ENCODE data around the gene VWA1.

Gene VWA1, protein sequence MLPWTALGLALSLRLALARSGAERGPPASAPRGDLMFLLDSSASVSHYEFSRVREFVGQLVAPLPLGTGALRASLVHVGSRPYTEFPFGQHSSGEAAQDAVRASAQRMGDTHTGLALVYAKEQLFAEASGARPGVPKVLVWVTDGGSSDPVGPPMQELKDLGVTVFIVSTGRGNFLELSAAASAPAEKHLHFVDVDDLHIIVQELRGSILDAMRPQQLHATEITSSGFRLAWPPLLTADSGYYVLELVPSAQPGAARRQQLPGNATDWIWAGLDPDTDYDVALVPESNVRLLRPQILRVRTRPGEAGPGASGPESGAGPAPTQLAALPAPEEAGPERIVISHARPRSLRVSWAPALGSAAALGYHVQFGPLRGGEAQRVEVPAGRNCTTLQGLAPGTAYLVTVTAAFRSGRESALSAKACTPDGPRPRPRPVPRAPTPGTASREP

DNA sequence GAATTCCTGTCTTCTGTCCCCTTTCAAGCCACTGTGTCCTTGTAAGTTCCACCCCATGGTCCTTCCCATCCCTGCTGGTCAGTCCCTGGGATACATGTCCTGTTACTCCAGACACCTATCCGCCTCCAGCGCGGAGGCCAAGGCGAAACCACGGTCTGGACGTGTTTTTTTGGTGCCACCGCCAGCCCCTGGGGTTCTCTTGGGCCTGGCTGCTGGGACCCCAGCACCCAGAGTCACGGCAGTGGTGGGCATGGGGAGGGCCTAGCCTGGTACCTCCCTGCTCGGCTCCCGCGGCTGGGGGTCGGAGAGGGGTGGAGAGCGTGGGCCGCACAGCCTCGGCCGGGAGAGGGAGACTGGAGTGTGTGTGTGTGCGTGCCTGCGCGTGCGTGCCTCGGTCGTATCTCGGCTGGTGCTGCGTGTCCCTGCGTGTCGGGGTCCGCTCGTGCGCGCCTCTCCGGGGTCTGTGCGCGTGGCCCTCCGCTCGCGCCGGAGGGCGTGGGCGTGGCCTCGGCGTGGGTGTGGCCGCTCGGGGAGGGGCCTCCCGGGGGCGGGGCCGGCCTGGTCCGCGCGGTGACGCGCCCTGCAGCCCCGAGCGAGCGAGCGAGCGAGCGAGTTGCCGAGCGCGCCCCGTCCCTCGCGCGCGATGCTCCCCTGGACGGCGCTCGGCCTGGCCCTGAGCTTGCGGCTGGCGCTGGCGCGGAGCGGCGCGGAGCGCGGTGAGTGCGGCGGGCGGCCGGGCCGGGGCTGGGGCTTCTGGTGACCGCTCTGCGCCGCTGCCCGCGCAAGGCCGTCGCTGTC, at the start of gene VWA1:
VWA1 (plus strand) TSS at position 585 of the 798 bp plus-strand sequence; CDS start at position 644, 59 bp downstream.
- peak; percentile 59 for DNase-seq (ENCODE audit: low spot score)

DNA sequence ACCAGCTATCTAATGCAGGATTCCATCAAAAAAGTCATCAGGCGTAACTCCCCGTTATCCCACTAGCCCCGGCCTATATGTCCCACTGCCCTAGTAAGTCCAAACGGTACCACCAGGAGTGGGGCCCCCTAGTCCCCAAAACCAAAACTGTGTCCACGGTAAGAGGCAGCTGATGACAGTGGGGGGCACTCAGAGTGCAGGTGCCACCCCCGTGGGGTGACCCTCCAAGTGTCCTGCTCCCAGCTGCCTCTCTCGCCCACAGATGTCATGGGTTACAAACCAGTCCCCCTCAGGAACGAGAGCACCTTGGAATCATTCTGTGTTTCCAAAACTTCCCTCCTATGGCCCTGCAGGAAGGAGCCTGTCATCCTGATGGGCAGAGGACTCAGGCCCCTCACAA, 49.6 kb upstream of the VWA1 start:
- no peak for DNase-seq (ENCODE audit: low spot score)

DNA sequence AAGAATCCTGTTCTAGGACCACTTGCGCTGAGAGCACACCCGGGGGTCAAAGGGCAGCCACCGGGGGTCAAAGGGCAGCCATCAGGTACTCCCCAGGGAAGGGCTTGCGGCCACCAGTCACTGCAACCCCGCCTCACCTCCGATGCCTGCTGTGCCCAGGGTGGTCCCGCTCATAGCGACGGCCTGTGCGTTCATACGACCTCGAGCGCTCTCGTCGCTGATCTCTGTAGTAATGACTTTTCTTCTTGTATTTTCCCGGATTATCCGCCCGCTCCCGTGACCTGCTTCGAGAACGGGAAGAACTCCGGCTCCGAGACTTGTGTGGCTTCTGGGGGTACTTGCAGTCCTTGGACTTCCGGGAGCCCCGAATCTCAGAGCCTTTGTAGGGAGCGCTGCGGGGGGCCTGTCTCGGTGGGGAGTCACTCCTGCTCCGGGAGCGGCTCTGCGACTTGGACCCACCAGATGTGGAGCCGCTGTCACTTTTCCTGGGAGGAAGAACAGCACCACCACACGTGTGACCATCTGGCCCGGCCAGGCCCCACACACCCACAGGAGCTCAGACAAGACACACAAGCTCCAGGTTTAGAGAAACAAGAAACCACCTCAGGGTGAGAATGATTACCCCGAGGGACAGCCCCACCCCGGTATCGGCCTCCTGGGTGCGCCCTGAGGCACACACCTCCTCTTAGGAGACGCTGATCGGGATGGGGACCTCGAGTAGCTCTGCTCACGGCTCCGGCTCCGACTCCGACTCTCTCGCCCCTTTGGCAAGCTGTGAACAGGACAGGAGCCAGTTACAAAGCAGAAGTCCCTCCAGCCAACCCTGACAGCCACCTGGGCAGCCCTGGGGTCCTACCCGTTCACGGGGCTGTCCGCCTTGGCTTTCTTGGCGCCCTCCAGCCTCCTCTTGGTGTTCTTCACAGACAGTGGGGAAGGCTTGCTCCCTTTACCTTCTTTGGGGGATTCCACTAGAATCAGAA, 48.1 kb upstream of the VWA1 start:
- DNase-seq (ENCODE audit: low spot score): no peak

DNA sequence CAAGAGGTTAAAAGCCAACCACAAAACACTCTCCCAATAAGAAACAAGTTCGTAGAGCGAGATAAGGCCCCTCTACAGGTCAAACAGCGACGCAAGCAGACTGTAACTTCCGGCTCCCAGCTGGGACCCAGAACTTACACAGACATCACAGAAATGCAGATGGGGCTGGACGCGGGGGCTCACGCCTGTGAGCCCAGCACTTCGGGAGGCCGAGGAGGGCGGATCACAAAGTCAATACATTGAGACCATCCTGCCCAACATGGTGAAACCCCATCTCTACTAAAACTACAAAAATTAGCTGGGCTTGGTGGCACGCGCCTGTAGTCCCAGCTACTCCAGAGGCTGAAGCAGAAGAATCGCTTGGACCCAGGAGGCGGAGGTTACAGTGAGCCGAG, 47.4 kb upstream of the VWA1 start:
- DNase-seq (ENCODE audit: low spot score): no peak

DNA sequence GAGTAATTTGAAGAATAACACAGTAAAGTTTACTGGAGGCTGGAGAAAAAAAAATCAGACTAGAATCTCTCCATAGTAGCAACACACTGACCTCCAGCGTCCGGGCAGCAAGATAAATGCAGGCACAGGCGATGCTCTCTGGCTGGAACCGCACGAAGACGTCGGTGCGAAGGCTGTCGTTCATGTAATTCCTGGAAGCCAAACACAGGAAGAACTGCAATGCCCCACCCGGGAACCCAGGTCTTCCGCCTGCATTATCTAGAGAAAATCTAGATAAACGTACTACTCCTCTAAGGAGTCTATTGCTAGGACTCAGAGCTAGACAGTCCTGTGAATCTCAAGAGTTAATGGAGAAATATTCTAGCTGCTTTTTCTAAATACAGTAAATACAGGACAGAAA, 44.8 kb upstream of the VWA1 start:
- no peak for DNase-seq (ENCODE audit: low spot score)

DNA sequence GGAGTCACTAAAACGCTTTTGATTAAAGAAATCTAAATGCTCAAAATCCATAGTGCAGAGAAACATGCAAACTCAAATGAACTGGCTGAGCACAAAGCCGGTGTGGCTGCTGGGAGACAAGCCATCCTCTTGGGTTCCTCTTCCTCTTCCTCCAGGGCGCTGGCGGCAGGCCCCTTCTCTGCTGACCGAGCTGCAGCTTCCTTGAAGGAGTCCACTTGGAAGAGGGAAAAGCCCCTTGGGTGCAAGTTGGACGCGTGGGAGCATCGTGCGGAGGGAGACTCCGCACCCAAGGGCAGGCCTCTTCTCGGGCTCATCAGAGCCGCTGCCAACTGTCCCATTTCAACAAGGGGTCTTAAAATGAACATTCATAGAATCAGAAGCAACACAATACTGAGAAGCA, 44.3 kb upstream of the VWA1 start:
- no peak for DNase-seq (ENCODE audit: low spot score)

DNA sequence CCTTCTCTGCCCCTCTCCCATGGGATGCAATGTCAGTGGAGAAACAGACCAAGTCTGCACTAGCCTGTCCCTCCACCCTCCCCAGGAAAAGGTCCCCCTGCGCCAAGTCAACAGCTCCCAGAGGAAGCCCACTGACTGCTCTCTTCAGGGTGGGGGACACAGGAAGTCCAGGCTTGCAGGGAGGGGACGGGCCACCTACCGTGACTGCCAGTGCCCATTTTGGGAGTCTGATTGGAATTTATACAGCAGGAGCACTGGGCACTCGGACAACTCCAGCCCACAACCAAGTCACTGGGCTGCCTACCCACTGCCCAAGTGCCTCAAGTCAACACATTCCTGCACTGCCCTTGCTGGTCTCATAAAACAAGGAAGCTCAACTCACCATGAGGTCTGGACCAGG, 42.5 kb upstream of the VWA1 start:
- DNase-seq (ENCODE audit: low spot score): no peak

DNA sequence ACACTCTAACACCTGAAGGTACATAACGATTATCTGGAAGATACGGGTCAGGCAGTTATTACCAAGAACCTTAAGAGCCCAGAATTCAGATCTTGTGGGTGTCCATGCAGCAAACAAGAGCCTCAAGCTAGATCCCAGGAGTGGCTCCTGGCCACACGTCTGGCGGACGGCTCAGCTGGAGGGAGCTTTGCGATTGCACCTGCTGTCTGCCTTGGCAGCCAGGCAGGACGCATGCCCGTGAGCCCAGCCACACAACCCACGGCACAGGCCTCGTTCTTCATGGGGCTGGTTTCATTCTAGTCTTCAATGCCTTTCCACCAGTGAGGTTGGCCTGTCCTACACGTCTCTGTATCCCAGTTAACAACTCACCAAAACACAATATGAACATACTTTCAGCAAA, 42.1 kb upstream of the VWA1 start:
- no peak for DNase-seq (ENCODE audit: low spot score)

DNA sequence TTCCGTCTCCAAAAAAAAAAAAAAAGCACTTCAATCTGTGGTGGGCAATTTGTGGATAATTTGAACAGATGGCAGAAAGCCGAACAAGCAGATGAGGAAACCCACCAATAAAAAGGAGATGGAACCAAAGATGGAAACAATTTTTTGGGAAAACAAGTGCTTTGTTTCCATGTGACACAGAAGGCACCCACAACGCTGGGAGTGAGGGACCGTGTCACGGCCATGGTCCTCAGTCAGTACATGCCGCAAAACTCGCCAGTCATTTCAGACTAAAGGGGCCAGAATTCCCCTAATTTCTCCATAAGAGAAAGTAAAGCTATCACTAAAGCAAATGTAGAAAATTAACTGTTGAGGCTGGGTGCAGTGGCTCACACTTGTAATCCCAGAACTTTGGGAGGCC, 41.4 kb upstream of the VWA1 start:
- DNase-seq (ENCODE audit: low spot score): no peak

DNA sequence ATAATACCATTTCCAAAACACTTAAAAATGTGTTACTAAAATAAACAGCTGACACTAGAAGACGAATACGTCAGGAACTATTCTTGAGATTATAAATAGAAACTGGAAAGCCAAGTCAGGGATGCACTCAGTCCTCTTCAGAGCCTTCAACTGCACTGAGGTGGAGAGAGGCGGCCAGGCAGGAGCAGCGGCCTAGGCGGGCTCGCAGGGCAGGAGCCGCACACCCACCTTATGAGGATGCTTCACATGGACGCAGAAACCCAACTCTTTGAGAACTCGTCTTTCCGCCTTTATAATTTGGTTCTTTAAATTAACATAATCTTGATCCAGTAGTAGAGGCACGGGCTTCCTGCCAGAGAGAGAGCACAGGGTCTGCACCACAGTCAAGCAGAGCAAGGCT, 40.3 kb upstream of the VWA1 start:
- no peak for DNase-seq (ENCODE audit: low spot score)

DNA sequence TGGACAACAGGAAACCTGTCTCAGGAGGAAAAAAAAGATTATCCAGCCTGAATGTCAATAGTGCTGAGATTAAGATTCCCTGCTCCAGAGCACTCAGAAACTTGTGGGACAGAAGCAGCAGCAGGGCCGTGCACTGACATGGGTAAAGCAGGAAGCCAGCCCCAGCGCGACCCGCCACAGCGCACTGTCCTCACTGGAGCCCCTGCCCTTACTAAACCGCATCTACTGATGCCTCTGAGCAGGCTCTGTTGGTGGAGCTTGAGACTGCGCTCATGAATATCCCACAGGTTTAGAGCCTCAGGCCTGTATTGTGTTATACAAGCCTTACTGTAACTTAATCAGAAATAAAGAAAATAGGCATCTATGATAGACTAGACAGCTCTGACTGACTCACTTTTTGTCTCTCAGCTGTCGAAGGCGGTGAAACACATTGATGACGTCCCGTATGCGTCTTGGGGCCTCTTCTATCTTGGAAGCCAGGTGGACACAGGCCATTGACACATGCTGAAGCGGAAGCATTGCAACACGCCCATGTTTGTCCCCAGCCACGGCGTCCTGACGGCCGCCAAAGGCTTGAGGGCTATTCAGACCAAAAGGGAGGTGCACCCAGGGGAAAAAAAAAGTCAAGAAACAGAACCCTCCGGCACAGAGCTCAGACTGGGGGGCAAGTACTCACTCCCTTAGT, 37.5 kb upstream of the VWA1 start:
- peak; percentile 91 for DNase-seq (ENCODE audit: low spot score)

DNA sequence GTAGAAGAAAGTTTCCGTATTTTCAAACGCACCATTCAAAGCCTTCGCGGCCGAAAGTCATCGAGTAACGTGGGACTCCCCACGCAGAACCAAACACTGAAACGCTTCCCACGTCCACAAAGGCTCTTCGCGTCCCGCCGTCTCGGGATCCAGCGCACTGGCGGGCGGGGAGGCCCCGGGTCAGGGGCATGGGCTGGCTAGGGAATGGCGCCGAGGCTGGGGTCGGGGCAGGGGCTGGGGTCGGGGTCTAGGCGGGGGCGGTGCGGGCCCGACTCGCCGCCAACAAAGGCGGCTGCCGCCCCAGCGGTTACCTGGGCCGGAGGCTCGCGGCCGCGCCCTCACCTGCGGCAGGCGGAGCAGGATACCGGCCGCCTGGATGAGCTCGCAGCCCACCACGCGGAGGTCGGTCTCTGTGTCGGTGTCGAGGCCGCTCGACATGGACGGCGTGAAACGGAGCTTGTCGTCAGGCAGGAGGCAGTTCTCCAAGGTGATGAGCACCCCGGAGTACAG, 36.8 kb upstream of the VWA1 start:
- no peak for DNase-seq (ENCODE audit: low spot score)

DNA sequence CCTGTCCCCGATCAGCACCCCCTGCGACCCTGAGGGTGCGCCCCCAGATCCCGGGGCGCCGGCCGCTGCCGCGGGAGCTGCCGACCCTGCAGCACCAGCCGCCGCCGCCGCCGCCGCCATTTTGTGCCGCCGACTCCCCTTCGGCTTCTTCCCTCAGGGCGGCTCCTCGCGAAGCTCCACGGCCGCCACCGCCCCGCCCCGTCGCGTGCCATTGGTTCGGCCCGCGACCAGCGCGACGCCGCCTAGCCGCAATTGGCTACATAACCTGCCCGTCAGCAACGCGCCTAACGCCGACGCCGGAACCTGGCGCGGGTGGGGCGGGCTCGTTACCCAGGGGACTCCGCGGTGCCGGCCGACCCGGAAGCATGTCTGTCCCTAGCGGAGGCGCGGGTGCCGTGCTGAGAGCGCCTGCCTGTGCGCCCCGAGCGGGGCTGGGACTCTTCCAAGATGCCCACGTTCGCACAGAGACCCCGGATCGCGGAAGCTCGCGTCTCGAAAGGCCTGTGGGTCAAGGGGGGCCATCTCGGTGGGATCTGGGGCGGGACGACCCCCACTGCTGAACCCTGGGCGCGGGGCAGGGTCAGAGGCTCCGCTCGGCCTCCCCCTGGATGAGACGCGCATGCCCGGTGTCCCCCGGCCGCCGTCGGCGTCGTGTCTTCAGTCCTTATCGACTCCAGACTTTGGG, 36.2 kb upstream of the VWA1 start, which contains the start of gene CCNL2:
CCNL2 (minus strand) TSS at position 149 of the 685 bp plus-strand sequence; CDS start at position 120, 29 bp downstream.
- DNase-seq (ENCODE audit: low spot score): peak; percentile 97

DNA sequence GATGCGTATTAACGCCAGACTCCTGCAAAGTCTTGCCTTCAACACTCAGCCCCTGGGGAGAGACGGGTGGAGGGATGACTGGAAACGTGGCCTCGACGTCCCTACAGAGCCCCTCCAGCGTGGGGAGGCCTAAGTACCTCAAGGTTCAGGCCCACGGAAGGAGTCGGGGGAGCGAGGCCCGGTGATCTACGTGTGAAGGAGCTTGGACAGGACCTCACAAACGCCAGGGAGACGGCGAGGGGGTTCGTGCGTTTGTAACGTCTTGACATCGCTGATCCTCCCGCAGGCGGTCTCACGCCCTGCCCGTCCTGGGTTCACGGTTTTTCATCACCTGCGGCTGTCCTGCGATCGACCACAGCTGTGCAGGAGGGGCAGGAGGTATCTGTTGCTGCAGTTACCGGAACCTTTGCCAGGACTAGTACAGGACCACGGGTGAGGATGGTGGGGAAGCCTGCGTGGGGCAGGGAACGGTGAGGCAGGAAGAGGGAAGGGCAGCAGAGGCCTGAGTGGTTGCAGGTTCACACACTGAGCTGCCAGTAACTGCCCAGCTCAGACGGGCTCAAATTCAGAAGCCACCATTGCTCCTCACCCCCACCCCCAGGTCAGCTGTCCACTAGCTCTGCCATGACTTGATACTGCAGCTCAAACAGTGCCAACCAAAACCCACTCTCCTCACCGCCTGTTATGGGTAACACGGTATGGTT, 35.5 kb upstream of the VWA1 start:
- peak; percentile 55 for DNase-seq (ENCODE audit: low spot score)

DNA sequence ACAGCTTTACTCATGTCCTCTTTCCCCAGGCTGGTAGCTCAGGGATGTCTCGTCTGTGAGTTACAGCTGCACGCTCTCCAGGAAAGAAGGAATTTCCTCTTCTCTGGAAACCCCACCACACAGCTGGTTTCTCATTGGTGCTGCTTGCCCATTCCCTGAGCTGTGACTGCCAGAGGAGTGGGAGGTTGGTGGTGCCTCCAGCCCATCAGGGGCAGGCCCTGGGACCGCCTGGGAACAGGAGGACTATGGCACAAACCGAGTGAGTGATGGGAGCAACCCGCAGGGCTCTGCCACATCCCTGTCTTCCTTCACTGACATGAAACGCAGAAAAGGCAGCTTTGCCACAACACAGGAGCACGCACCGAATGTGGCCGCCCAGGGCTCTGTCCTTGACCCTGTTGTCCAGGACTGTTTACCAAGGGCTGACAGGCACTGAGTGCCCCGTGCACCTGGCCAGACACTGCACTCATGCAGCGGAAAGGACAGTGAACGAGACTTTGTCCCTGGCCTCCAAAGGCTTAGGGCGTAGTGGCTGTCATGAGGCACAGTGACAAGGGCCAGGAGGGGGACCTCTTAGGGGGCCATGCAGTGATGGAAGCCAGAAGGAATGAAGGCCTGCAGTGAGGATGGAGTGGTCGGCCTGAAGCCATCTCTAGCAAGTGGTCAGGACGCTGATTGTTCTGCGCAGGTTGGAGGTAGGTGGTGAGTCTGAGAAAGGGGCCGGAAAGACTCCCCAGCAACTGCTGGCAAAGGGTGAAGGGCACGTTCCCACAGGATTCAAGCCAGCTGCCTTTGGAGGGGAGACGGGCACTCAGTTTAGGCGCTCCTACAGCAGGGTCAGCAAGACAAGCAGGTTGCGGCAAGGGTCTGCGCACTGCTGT, 34.7 kb upstream of the VWA1 start:
- DNase-seq (ENCODE audit: low spot score): no peak

DNA sequence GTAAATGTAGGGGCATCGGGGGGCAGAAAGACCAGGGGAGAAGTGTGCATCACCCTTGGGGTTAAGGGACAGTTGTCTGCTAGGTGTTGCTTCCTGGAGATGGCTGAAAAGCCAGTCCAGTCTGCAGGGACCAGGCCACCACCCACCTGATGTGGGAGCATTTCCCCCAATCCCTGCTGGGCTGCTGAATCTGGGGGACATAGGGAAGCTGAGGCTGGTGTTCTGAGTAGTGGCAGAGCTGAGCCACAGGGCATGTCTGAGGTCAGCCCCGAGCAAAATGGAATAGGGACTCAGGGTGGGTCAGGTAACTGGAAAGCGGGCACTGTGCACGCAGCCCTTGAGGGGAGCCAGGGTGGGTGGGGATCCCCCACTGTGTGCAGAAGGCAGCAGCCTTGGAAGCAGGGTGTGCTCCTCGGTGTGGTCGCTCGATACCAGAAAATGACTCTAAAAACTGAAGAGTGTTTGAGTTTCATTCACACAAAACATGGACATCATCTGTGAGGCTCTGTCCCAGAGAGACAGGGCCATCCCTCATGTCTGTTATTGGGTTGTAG, 34.0 kb upstream of the VWA1 start:
- no peak for DNase-seq (ENCODE audit: low spot score)

DNA sequence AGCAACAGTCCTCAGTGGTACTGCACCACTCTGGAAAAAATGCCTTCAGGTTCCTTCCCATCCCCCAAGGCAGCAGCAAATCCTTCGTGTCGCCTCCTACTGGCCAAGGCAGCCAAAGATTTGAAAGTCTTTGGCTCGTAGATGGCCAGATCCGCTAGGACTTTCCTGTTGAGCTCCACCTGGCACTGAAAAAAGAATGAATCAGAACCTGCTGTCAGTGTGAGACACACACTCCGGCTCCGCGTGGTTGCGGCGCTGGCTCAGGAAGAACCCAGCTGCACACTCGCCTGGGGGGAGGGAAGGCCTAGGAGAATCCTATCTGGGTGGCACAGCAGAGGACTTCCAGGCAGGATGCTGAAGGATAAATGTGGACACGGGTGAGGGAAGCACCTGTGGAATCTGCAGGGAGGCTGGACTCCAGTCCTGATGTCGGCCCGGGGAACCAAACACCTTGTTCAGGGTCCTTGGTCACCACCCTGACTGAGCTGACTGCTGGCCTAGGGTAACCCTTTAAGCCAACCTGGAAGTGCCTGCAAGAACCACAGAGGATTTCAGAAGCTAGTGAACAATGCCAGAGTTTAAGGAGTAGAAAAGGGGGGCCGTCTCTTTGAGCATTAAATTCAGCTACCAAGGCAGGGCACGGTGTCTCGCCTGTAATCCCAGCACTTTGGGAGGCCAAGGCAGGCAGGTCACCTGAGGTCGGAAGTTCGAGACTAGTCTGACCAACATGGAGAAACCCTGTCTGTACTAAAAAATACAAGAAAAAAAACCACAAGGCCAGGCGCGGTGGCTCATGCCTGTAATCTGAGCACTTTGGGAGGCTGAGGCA, 33.2 kb upstream of the VWA1 start:
- DNase-seq (ENCODE audit: low spot score): peak; percentile 80
